Left cardiac atrium (tissue), 4 donors: ENCODE measurements around the gene PTPRO. TPM values are rescaled to one million over a fixed set of nuclear protein-coding genes. Genes with fewer than 3 reads are reported as not detected.

Source experiments
- ATAC-seq, 2 donors: fragments of 200-7000 bp; cut with Tn5 transposase; one replicate each; pipeline ENCODE4 v1.9.1; 2020; ENCODE audit warnings: mild to moderate bottlenecking in 2 of 2, moderate library complexity in 2 of 2
- DNase-seq: peaks from one replicate; pipeline ENCODE4 v3.0.0-alpha.2; 2020
- intact Hi-C, 2 donors: fragments of 100-400 bp; cut with DNase I; formaldehyde crosslinking; loops; one replicate each; pipeline versions ENCODE4 v1.14.1 to v1.15.1; 2022 to 2023
- total RNA-seq, 2 donors: library from RNA; stranded (reverse); fragmentation: NEBNext Ultra II Directional; extraction: Animal tissue kit (Norgen Biotek cat#: 25700); gene quantifications; one replicate each; pipeline ENCODE4 v1.2.1, GENCODE V29; 2021
- donor health status: DM: no; HTN: yes; CAD: no.
- donor health status: DM: no; HTN: yes; CAD: no; lungs with severe emphysema.
- donor health status: DM: yes; HTN: yes; CAD: no.
- donor health status: Dilated cardiomyopathy.

Gene PTPRO
- total RNA-seq, 2 donors from 2014 or later, result 2.1 to 4.6 TPM

DNA sequence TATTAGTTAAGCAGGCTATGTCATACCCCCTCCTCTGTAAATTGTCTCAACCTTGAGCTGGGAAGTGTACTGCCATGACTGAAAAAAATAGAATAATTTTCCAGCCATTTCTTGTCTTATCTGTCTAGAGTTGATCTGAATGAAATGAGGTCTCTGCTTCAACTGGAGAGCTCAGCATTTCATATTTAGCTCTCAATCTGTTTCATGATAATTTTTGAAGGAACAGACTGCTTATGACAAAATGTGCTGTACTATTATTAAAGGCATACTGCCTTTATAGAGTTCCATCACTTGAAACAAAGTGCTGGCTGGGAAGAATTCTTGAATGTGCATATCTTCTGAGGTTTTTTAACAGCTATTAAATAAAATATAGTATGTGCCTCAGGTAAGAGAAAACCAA lies 19.1 kb downstream of the PTPRO start:
- ATAC-seq (no peak), DNase-seq (no peak)
- intact Hi-C loops, result no loop called here

DNA sequence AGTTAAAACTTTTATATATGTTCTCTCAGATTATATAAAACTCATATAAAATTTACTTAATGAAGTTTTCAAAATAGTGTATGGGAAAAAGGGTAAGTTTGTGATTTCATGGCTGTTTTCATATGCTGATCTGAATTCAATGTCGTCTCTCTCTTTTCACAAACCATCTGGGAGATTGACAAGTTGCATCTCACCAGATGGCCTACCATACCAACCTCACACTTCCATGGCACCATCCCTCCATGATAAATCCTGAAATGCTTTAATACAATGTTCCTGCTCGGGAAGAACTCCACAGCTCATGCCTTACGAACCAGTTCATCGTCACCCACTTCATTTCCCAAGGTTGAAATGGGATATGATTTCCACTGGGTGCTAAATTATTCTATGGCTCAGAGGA lies 22.3 kb downstream of the PTPRO start:
- DNase-seq (no peak), ATAC-seq (no peak)
- intact Hi-C loops, result no loop called here

DNA sequence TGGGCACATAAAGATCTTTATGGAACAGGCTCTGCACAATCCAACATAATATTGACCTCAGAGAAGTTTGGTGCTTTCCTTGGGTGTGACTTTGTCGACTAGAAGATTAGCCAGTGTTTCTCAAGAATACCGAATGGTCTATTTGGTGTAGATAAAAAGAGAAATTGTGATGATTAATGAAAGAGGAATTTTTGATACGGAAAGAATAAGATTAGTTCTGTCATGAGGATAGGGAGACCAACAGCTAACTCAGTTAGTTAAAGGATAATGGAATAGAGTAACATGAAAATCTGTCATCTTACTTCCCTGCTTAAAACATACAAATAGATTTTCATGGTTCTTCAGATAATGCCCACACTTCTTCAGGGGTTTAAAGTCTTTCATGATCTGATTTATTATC lies 24.2 kb downstream of the PTPRO start:
- no peak for DNase-seq
- intact Hi-C loops, result no loop called here
- no peak for ATAC-seq

DNA sequence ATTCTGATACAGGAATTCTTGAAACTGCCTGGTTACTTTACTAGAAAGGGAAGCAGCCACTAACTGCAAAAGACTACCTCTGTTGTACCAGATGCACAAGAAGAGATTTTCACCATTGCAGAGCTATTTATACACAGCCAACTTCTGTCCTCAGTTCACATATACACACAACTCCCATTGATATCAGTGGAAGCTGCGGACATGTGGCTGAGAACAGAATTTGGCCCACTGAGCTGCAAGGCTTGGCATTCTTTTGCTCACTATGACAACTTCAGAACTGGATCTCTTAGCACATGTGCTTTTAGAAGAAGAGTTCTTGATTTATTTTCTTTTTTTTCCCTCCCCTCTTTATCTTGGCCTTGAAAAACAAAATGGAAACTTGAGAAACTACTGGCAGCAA lies 28.3 kb downstream of the PTPRO start:
- DNase-seq, result no peak
- intact Hi-C loops, result no loop called here
- peak; percentile 41 to 91 for ATAC-seq

DNA sequence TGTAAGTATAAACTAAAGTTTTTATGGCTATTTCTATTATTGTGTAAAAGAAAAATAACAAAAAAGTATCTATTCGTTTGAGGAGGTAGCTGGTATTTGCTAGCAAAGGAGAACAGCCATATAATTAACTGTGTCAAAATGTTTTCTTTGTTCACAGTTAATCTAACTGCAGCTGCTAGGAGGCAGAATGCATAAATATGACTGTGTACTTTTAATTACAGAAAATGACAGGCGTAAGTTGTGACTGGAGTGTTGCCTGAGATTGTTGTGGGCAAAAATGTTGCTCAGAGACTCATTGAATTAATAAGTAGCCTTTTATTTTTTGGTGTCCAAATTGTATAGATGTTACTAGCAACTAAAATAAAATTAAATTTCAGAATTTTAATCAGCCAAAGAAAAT lies 33.5 kb downstream of the PTPRO start:
- DNase-seq (no peak), ATAC-seq (no peak)
- intact Hi-C loops, result no loop called here

DNA sequence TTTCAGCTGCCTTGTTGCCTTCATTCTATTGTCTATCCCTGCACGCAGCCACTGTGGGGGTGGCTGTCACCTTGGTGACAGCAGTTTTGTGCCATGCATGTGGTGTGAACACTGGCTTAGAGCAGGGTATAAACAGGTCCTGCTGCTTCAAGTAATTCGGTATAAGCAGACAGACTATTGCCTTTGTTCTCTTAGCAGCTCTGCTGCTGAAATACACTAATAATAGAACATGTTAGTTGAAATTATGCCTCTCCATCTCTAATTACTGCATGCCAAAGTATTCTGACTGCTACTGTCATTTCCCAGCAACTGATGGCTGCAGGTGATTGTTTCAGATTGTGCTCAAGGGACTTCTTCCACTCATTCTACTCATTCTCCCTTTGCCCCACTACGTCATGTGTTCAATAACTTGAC lies 34.6 kb downstream of the PTPRO start:
- DNase-seq, result no peak
- no peak for ATAC-seq
- intact Hi-C loops, result no loop called here

DNA sequence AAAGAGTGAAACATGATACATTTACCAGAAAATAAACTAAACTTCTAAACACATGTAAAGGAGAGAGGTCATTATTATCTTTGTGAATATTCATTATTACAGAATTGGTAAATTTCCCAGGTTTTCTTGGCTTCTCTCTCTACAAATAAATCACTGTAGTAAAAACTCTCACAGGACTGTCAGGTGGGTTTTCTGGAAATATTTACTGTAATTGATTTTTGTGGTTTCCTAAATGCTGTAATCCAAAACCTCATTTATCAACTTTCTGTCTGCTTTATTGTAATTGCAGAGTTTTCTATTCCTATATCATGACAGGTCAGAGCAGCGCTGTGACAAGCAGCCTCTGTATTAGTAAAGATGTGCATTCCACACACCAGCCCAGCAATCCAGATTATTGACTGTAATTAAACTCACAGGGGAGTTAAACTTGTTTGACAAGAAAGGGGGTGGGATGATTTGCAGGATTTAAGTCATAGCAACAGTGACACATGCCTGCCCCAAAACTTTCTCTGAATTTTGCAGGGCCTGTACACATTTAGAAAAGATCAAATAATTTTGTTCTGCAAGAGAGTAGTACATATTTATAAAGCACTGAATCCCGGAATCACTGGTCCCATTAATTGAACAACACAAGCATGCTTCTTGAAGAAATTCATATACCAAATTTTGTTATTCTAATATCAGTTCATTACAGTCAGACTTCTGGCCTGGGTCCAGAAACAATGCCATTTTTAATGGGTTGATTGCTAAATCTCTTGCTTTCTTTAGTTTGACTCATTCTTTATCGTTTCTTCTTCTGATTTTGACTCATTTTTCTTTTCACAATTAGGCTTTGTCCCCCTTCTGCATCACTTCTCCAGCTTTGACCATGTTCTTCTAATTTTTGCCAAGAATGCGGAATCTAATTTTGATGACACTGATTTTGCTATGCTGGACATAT lies 42.2 kb downstream of the PTPRO start:
- intact Hi-C loops, result no loop called here
- no peak for DNase-seq
- no peak for ATAC-seq

DNA sequence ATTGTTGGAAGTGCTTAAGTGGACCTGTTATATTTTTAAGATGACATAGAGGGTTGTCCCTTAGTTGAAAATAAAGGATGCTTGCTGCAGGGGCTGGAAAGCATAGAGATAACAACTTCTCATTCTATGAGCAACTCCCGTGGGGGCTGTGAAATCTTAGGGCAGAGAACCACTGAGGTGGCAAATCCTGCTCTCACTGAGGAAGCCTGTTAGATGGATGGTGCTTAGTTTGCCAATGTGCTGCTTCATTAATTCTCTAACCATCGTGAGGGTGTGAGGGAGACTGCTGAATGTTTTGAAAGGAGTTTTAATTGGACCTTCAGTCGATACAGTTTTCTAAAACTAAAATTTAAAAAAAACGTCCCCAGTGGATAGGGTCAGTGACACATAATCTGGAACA lies 46.5 kb downstream of the PTPRO start:
- ATAC-seq (no peak), DNase-seq (no peak)
- intact Hi-C loops, result no loop called here

DNA sequence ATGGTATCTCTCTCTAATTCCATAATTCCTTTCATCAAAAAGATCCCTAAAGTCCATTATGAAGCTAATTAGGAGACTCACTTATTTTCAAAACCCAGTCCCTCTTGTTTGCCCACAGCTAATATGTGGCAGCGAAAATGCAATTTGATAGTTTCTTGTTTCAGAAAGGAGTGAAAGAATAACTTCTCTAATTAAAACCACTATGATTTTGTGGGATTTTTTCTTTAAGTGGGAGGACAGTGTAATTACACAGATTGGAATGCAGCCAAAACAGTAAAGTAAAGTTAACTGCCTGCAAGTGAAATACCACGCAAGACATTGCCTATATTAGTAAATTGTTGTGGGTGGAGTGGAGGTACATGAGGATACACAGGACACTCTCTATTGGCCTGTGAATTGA lies 50.0 kb downstream of the PTPRO start:
- DNase-seq (no peak), ATAC-seq (no peak)
- intact Hi-C loops, result no loop called here

DNA sequence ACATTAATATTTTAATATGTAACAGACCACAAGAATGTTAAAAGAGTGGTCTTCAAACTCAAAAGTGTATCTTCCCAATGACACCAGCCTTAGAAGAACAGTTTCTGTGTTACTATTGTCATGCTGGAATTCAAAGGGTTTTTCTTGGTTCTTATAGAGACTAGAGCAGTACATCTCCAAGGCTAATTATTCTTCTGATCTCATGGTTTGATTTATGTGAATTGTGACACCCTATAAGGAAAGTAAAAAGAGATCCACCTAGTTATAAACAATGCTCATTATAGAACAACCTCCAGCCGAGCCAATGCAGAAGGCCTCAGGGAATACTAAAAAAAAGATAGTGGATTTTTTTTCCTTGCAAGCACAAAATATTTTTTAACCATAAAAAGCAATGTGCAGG lies 65.5 kb downstream of the PTPRO start:
- ATAC-seq (no peak), DNase-seq (no peak)
- intact Hi-C loops, result no loop called here

DNA sequence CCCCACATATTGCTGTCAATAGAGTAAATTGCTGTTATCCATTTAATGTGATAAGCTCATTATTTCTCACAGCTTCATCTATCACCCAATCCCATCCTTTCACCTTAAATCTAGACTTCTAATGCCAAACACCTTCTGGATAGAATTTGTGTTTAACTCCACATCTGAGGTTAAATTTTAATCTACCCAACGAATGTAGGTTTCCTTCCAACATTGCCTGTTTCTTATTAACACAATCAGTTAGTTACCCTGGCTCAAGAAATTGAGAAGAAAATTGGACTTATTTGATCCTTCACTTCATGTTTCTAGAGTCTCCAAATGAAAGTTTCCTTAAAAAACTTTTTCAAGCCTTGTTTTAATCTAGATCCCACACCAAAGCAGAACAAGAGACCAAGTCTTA lies 67.3 kb downstream of the PTPRO start:
- no peak for ATAC-seq
- DNase-seq, result no peak
- intact Hi-C loops, result no loop called here

DNA sequence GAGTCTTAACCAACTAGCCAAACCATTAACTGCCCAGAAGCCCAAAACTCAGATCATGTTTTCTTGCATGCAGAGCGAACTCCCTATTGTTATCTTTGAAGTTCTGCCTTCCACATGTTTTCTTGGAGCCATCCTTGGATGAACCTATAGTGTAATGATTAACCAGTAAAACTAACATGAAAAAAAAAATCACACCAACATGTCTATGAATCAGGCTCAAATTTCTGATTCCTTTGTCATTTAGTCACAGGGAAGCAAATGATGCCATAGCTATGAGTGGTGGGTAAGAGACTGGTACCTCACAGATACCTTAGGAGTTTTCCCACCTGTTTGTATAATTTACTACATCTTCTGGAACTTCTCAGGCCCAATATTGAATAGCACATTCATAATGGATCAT lies 70.7 kb downstream of the PTPRO start:
- intact Hi-C loops, result no loop called here
- ATAC-seq (no peak), DNase-seq (no peak)

DNA sequence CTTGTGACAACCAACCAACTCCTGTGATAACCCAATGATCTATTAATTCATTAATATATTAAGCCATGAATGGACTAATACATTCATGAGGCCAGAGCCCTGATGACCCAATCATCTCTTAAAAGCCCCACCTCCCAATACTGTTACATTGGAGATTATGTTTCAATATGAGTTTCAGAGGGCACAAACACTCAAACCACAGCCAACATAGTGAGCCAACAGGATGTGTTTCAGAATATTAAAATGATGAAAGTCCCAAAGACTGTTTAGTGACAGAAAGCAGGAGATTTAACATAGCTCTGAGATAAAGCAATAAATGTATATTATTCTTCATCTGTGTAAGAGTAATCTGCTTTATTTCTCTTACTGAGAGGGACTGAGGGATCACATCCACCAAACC lies 71.7 kb downstream of the PTPRO start:
- DNase-seq (no peak), ATAC-seq (no peak)
- intact Hi-C loops, result no loop called here

DNA sequence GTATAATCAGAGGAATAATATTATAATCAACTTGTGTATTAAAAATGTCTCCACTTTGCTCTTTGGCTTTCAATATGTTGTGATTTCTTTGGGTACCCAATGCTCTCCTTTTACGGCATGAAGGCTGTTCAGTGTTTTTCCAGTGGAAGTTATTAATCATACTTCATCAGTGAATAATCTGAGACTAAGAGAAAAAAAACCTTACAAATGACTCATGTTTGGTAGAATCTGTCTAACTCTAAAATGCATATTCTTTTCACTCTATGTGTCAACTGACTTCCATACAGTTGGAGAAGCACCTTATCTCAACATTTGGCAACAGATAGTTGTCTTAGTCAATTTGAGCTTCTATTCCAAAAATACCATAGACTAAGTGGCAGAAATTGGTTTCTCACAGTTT lies 82.2 kb downstream of the PTPRO start:
- intact Hi-C loops, result no loop called here
- ATAC-seq (peak in 1 of 2 donors; percentile 63), DNase-seq (no peak)

DNA sequence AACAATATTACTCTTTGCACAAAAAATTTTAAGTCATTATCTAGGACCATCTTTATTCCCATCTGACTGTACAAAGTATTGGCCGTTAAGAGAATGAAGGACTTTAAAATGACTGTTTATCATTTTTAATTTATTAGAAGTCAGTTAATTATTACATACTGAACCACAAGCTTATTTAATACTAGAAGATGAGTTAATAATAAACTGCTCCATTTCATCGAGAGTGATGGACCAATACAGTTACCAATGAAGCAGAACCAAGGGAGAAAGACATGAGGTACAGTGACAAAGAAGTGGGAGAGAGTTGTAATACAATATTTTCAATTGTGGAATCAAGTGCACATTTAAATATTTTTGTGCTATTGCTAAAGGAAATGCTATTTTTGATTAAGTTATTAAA lies 83.3 kb downstream of the PTPRO start:
- DNase-seq (no peak), ATAC-seq (no peak)
- intact Hi-C loops, result no loop called here

DNA sequence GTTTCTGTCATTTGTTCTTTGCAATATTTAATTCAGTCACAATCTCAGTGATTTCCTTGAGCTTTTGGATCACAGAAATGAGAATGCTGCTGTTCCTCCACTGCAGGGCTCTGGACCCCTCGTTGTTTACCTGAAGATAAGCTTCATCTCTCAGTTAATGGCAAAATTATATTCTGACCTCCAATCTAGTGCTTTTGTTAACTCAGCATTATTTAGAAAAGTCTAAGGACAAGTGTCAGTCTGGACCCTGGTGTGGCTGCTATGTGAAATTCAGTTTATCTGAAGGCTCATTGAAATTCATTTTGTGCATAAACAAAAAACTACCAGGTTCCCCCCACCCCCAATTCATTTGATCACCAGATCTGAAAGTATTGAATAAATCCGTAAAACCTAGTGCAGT lies 84.7 kb downstream of the PTPRO start:
- no peak for DNase-seq
- intact Hi-C loops, result no loop called here
- ATAC-seq, result no peak

DNA sequence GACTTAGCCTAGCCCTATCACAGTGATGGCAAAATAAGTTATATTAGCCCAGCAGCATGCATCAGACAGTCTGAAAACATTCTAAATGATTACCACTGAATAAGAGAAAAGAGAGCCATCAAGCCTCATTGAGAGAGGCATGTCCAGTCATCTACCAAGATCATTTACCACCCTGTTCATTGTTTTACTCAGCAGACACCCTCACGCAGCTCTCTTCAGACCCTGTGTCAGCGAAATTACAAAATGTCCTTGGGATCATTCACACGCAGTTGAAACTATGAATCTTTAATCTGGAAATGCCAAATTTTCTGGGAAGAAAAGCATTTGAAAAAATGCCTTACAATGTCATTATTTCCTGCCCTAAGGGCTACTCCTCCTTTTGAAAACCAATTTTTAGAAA lies 89.5 kb downstream of the PTPRO start:
- ATAC-seq (no peak), DNase-seq (no peak)
- intact Hi-C loops, result no loop called here

DNA sequence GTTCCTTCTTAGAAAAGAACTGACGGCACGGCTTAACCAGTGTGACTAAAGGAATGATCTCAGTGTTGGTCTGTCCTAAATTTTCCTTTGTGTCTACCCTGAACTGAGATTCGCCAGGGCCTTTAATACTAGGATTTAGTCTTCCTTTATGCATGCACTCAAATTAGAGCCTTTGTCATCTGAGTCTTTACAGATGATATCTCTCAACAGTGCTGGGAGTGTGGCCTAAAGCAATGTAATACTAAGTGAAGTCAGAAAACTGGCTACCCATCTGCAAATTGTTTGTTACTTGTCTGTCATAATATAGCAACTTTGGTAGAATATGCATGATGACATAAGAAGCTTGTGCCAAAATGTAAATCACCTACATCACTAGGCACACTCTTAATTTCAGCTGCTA lies 95.4 kb downstream of the PTPRO start:
- intact Hi-C loops, result no loop called here
- no peak for DNase-seq
- ATAC-seq, result no peak

DNA sequence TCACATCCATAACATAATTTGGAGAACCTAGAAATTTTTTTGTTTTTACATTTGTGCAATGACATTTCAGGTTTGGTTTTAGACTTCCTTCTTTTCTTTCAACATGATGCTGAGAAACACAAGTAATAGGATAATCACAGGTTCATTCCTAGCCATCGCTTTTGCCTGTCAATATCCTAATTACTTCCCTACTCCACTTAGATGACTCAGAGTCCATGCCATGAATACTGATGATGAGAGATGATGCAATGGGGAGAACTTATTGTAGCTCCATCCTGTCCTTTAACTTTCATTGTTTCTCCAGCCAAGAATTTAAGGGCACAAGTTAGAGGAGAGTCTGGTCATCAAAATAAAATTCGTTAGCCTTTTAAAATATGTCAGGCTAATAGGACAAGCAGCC lies 101.3 kb downstream of the PTPRO start:
- intact Hi-C loops, result no loop called here
- no peak for ATAC-seq
- no peak for DNase-seq

DNA sequence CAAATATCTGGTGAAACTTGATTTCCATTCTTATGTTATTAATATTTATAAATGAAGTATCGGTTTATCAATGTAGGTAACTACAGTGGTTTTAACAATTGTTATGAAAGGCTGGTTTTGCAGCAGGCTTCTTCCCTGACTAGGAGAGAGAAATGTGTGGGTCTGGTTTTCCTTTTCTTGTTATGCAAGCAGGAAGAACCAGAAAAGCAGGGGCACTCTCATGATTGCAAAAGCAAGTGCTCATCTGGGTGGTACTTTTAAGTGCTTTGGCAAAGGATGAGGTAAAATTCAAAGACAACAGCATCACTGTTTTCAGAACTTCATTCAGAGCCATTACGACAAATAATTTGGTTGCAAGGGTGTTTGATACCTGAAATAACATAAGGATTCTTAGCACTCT lies 105.6 kb downstream of the PTPRO start:
- intact Hi-C loops, result no loop called here
- no peak for DNase-seq
- ATAC-seq, result no peak

DNA sequence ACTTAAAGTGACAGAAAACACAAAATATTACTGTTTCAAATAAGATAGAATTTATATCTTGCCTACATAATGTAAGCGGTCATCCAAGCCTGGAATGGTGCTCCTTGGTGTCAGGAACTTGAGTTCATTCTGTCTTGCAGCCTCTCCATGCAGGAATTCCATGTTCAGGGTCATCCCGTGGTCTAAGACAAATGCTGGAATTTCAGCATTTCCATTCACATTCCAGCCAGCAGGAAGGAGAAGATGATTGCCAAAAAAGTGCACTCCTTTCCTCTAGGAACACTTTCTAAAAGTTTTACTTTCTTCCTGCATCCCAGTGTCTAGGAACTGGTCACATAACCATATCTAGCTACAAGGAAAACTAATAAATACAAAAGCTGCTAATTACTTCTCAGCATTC lies 106.3 kb downstream of the PTPRO start:
- no peak for DNase-seq
- no peak for ATAC-seq
- intact Hi-C loops, result no loop called here

DNA sequence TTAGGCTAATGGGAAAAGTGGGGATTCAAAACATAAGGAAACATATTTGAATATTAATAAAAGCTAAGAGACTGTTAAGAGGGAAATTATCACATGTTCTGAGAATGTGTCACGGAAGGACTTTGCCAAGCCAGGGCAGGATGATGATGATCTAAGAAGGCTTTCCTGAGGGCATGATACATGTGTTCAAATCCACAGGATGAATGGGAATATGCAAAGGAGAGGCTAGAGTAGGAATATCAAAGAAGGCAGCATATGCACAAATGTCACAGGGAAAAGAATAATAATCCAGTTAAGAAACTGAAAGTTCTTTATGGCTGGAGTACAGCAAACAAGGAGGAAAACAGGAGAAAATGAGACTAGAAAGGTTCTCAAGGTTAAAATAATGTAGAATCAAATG lies 107.0 kb downstream of the PTPRO start:
- no peak for DNase-seq
- no peak for ATAC-seq
- intact Hi-C loops, result no loop called here
